Omental fat pad (tissue), 4 donors: ENCODE data around the gene CNTRL. TPM values are rescaled to one million over a fixed set of nuclear protein-coding genes. Genes with fewer than 3 reads are reported as not detected.

ENCODE experiments used
- ATAC-seq: fragments of 150-250 bp; one replicate; pipeline ENCODE4 v1.9.1; 2016; ENCODE audit warnings: mild to moderate bottlenecking, moderate library complexity; ENCODE audit not compliant: low FRiP score
- DNase-seq: peaks from one replicate; pipeline ENCODE4 v3.0.0-alpha.2; 2019; ENCODE audit warnings: low spot score
- total RNA-seq, 4 donors: library from RNA; depleted of rRNA; stranded (reverse); fragments of >200 nt; gene quantifications; one replicate each; pipeline ENCODE4 v1.1.0, GENCODE V29; 2016
- TF ChIP-seq, protein P1 (sequence below), 3 donors: fragments of 450-650 bp; IDR thresholded peaks; one replicate each; pipeline ENCODE4 v1.5.1; 2016 to 2017; ENCODE audit warnings: antibody characterized with exemption in 3 of 3, mild to moderate bottlenecking in 3 of 3, moderate library complexity in 2 of 3

The CNTRL gene
- total RNA-seq, 4 donors from 2014 or later, result 16.6 to 24.7 (median 17.8) TPM

- DNase-seq (no peak), ATAC-seq (no peak)
- TF ChIP-seq, protein P1, sequence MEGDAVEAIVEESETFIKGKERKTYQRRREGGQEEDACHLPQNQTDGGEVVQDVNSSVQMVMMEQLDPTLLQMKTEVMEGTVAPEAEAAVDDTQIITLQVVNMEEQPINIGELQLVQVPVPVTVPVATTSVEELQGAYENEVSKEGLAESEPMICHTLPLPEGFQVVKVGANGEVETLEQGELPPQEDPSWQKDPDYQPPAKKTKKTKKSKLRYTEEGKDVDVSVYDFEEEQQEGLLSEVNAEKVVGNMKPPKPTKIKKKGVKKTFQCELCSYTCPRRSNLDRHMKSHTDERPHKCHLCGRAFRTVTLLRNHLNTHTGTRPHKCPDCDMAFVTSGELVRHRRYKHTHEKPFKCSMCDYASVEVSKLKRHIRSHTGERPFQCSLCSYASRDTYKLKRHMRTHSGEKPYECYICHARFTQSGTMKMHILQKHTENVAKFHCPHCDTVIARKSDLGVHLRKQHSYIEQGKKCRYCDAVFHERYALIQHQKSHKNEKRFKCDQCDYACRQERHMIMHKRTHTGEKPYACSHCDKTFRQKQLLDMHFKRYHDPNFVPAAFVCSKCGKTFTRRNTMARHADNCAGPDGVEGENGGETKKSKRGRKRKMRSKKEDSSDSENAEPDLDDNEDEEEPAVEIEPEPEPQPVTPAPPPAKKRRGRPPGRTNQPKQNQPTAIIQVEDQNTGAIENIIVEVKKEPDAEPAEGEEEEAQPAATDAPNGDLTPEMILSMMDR (IDR thresholded peaks at IDR 0.05), result no peak
Observed at GRCh38 chr9:121144482-121144881, 69.7 kb downstream of the CNTRL start.

DNA sequence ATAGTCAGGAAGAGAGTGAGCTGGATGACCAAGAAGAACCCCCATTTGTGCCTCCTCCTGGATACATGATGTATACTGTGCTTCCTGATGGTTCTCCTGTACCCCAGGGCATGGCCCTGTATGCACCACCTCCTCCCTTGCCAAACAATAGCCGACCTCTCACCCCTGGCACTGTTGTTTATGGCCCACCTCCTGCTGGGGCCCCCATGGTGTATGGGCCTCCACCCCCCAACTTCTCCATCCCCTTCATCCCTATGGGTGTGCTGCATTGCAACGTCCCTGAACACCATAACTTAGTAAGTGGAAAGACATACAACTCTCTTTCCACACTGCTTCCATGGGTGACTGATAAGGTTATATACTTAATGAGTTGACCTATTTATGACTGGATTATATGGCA lies 75.4 kb downstream of the CNTRL start:
- DNase-seq, result no peak
- TF ChIP-seq, protein P1 (IDR thresholded peaks at IDR 0.05), result no peak
- ATAC-seq, result no peak

DNA sequence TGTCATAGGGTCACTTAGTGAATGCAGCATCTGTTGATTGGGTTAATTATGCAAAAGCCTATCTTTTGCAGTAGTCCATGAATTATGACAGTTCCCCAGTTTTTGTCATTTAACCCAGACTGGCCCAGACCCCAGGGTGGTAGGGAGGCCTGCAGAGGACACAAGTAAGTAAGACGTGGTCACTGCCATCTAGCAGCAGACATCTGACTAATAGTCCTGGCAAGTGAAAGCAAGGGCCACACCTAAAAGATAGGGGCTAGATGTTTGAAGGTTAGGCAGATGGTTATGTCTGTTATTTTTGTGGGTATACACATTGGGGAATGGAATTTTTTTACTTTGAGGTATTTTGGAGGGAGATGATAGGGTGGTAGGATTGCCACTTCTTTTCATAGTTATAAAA lies 78.9 kb downstream of the CNTRL start:
- TF ChIP-seq, protein P1 (IDR thresholded peaks at IDR 0.05), result no peak
- DNase-seq (no peak), ATAC-seq (no peak)

GRCh38 chr9:121154782-121155181 lies 80.0 kb downstream of the CNTRL start:
- DNase-seq (no peak), ATAC-seq (no peak)
- TF ChIP-seq, protein P1 (IDR thresholded peaks at IDR 0.05), result no peak

- DNase-seq (no peak), ATAC-seq (no peak)
- TF ChIP-seq, protein P1 (IDR thresholded peaks at IDR 0.05), result no peak
Observed at GRCh38 chr9:121156263-121156731, 81.5 kb downstream of the CNTRL start.

GRCh38 chr9:121157939-121158338 lies 83.2 kb downstream of the CNTRL start:
- TF ChIP-seq, protein P1 (IDR thresholded peaks at IDR 0.05), result no peak
- DNase-seq, result no peak
- ATAC-seq, result no peak

DNA sequence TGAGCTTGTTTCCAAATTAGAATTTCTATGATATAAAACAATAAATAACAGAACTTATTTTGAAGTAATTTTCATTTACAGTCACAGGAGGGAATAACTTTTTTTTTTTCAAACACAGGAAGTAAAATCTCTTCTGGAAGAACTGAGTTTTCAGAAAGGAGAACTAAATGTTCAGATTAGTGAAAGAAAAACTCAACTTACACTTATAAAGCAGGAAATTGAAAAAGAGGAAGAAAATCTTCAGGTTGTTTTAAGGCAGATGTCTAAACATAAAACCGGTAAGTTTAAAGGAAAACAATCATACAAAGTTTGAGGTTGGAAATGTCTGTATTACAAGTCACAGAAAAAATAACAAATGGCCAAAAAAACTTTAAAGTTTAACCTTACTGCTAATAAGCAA lies 85.3 kb downstream of the CNTRL start:
- TF ChIP-seq, protein P1 (IDR thresholded peaks at IDR 0.05), result no peak
- ATAC-seq (no peak), DNase-seq (no peak)
